ENCODE data around the gene CTR9.
A peak's percentile ranks its signal among the peaks of the same experiment; 100 is the strongest.

DNA sequence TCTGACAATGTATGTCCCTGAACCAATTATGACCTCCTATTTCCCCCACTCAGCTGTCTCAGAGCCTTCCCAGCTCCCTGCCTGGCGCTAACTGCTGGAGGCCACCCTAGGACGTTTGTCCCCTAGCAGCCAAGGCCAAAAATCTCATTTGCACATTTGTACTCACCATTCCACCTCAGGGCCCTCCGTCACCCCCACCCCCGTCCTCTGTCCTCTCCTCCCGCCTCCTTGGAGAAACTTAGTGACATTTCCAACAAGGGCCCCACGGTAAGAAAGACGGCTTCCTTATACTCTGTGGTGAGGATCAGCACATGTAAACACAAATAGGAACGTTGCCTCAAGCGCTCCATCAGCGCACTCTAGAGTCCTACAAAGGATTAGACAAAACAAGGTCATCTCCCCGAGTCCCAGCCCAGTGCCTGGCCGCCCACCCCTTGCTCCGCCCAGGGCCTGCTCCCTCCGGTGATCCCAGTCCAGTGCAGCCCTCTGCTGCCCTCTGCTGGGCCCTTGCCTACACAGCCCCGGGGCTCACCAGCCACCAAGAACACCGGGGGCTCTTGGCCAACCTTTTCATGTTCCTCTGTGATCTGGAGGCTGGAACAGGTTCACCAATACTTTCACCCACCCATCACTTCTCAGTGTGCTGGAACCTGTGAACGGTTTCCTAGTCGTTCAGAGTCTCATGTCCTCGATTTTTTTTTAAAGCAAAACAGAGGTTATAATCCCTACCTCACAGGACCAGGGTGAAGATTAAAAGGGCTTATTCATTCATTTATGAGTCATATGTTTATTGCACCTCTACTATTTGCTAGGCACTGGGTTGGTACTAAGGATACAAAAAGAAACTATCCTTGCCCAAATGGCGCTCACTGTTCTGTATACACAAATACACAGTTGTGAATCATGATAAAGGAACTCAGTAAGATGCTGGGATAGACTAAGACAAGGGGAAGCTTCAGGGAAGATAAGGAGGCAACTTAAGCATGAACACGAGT is 15.3 kb upstream of the CTR9 start:
- no peak for TF ChIP-seq EZH2 (IDR thresholded peaks at IDR 0.05; ENCODE audit: borderline replicate concordance, low read depth, low read length, poor library complexity, severe bottlenecking)
- TF ChIP-seq, protein P1, sequence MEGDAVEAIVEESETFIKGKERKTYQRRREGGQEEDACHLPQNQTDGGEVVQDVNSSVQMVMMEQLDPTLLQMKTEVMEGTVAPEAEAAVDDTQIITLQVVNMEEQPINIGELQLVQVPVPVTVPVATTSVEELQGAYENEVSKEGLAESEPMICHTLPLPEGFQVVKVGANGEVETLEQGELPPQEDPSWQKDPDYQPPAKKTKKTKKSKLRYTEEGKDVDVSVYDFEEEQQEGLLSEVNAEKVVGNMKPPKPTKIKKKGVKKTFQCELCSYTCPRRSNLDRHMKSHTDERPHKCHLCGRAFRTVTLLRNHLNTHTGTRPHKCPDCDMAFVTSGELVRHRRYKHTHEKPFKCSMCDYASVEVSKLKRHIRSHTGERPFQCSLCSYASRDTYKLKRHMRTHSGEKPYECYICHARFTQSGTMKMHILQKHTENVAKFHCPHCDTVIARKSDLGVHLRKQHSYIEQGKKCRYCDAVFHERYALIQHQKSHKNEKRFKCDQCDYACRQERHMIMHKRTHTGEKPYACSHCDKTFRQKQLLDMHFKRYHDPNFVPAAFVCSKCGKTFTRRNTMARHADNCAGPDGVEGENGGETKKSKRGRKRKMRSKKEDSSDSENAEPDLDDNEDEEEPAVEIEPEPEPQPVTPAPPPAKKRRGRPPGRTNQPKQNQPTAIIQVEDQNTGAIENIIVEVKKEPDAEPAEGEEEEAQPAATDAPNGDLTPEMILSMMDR (conservative IDR thresholded peaks at IDR 0.05; ENCODE audit: low read depth, low read length), result peak; percentile 98

Data from A673 (cell line).